Measurements from ENCODE around the gene PDZD2. TPM values are rescaled to one million over a fixed set of nuclear protein-coding genes. Genes with fewer than 3 reads are reported as not detected.

Gene PDZD2
- total RNA-seq, 1 donor from 2014 or later, result 70.9 TPM

DNA sequence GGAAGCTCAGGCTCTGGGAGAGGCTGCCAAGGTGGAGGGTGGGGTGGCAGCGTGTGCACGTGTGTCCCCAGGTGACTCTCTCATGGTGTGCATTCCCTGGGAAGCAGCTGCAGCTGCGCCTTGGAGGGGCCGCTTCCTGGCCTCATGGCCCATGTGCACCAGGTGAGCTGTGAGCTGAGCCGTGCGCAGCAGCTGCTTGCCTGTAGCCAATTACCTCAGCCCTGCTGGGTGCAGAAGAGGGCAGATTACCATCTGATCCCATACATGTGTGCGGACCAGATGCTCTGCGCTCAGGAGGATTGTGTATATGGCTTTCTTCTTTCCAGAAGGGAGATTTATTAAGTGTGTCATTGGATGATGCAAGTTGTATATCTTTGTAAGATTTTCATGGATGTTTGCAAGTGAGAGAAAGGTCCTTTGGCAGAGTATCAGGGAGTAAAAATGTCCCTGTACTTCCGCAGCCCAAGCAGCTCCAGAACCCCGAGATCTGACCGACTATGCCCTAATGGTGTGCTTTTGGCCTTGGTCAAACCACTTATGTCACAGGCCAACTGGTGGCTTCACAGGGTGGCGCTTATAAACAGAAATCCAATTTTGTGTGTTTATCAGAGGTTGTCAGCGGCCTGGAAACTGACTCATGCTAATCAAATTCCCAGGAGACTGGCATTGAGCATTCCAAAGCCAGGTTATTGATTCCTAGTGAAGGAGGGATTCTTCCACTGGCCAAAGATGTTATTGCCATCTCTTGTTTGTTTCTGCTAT is 305.9 kb downstream of the PDZD2 start:
- no peaks in the 10 kb centered on the region for H3K9me3 ChIP-seq
- ATAC-seq (peak; percentile 70), DNase-seq (no peak)
- no peaks in the 10 kb centered on the region for H3K27me3 ChIP-seq
- H3K4me3 ChIP-seq, result no peak overlapping the region
- no peaks in the 10 kb centered on the region for H3K36me3 ChIP-seq
- no peak overlapping the region for H3K27ac ChIP-seq
- TF ChIP-seq, protein P1, sequence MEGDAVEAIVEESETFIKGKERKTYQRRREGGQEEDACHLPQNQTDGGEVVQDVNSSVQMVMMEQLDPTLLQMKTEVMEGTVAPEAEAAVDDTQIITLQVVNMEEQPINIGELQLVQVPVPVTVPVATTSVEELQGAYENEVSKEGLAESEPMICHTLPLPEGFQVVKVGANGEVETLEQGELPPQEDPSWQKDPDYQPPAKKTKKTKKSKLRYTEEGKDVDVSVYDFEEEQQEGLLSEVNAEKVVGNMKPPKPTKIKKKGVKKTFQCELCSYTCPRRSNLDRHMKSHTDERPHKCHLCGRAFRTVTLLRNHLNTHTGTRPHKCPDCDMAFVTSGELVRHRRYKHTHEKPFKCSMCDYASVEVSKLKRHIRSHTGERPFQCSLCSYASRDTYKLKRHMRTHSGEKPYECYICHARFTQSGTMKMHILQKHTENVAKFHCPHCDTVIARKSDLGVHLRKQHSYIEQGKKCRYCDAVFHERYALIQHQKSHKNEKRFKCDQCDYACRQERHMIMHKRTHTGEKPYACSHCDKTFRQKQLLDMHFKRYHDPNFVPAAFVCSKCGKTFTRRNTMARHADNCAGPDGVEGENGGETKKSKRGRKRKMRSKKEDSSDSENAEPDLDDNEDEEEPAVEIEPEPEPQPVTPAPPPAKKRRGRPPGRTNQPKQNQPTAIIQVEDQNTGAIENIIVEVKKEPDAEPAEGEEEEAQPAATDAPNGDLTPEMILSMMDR (IDR thresholded peaks at IDR 0.05), result no peak
- intact Hi-C loops (cut with DNase I), result no loop called here
- peaks cover 17% of the 10 kb centered on the region for H3K4me1 ChIP-seq

DNA sequence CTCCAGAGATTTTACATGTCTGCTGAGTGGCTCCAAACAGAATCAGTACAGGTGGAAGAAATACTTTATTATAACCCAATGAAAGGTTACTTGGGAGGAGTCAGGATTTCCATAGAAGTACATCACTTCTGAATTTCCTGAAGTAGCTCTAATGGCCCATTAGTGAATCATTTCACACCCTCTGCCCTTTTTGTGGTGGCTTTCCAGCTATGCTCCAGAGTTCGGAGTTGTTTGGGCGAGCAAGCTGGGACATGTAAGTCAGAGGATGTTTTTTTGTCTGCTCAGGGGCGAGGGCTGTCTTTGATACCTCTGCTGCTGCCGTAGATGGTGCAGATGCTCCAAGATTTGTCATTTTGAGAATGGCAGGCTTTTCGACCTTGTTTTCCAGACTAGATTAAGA is 309.1 kb downstream of the PDZD2 start:
- H3K9me3 ChIP-seq, result no peaks in the 10 kb centered on the region
- H3K4me1 ChIP-seq, result peaks cover 17% of the 10 kb centered on the region
- no peak for DNase-seq
- no peaks in the 10 kb centered on the region for H3K36me3 ChIP-seq
- H3K27ac ChIP-seq, result no peak overlapping the region
- intact Hi-C loops (cut with DNase I), result no loop called here
- ATAC-seq, result no peak
- no peak overlapping the region for H3K4me3 ChIP-seq
- no peaks in the 10 kb centered on the region for H3K27me3 ChIP-seq
- TF ChIP-seq, protein P1 (IDR thresholded peaks at IDR 0.05), result no peak

GRCh38 chr5:31952067-31952466 is 313.1 kb downstream of the PDZD2 start:
- ATAC-seq (no peak), DNase-seq (no peak)
- TF ChIP-seq, protein P1 (IDR thresholded peaks at IDR 0.05), result no peak
- intact Hi-C loops (cut with DNase I), result no loop called here
- no peaks in the 10 kb centered on the region for H3K27me3 ChIP-seq
- peaks cover 8% of the 10 kb centered on the region for H3K4me1 ChIP-seq
- H3K4me3 ChIP-seq, result no peak overlapping the region
- no peaks in the 10 kb centered on the region for H3K9me3 ChIP-seq
- H3K27ac ChIP-seq, result no peak overlapping the region
- no peaks in the 10 kb centered on the region for H3K36me3 ChIP-seq

DNA sequence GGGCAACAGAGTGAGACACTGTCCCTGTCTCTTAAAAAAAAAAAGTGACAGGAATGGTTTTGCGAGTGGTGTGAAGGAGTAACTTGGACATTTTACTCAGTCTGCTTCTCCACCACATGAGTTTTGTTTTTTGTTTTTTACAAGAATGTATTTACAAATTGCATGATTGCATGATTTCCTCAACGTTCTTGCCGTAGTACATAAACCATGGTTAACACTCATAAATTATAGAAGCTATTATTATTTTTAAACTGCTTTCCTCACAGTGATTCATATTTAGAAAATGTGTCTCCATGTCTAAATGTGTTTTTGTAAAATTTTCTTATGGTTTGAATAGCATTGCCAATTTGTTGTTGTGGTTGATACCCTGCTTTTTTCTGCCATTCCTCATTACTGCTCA is 315.2 kb downstream of the PDZD2 start:
- Histone ChIP-seq H3K4me3 (no peak overlapping the region), H3K27me3 (no peaks in the 10 kb centered on the region), H3K9me3 (no peaks in the 10 kb centered on the region), H3K4me1 (no peaks in the 10 kb centered on the region), H3K36me3 (no peaks in the 10 kb centered on the region), H3K27ac (no peak overlapping the region)
- intact Hi-C loops (cut with DNase I), result no loop called here
- ATAC-seq (no peak), DNase-seq (no peak)
- TF ChIP-seq, protein P1 (IDR thresholded peaks at IDR 0.05), result no peak

GRCh38 chr5:31957151-31957550 is 318.2 kb downstream of the PDZD2 start:
- no peaks in the 10 kb centered on the region for H3K9me3 ChIP-seq
- intact Hi-C loops (cut with DNase I), result no loop called here
- TF ChIP-seq, protein P1 (IDR thresholded peaks at IDR 0.05), result no peak
- no peak overlapping the region for H3K27ac ChIP-seq
- no peak for ATAC-seq
- H3K27me3 ChIP-seq, result no peaks in the 10 kb centered on the region
- no peak overlapping the region for H3K4me3 ChIP-seq
- peaks cover 1% of the 10 kb centered on the region for H3K4me1 ChIP-seq
- H3K36me3 ChIP-seq, result no peaks in the 10 kb centered on the region
- DNase-seq, result no peak

Measured in upper lobe of right lung (tissue), 1 donor.